ENCODE results near the gene KCNQ4.

The KCNQ4 gene

DNA sequence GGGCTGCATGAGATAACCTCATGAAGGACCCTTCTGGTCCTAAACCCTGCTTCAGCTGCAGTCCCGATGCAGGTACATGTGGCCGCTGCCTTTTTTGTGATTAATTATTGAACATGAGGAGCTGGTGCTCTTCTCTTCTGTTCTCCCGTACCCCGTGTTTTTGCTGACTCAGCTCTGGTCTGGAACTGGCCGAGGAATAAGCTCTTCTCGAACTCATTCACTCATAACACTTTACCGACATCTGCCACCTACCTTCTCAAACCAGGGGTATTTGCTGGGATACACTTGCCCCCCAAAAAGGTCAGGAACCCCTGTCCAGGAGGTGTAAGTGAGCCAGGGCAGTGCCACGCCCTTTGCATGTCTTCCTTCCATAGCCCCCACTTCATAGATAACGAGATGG, 31.8 kb downstream of the KCNQ4 start:
- TF ChIP-seq, protein P1, sequence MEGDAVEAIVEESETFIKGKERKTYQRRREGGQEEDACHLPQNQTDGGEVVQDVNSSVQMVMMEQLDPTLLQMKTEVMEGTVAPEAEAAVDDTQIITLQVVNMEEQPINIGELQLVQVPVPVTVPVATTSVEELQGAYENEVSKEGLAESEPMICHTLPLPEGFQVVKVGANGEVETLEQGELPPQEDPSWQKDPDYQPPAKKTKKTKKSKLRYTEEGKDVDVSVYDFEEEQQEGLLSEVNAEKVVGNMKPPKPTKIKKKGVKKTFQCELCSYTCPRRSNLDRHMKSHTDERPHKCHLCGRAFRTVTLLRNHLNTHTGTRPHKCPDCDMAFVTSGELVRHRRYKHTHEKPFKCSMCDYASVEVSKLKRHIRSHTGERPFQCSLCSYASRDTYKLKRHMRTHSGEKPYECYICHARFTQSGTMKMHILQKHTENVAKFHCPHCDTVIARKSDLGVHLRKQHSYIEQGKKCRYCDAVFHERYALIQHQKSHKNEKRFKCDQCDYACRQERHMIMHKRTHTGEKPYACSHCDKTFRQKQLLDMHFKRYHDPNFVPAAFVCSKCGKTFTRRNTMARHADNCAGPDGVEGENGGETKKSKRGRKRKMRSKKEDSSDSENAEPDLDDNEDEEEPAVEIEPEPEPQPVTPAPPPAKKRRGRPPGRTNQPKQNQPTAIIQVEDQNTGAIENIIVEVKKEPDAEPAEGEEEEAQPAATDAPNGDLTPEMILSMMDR (conservative IDR thresholded peaks at IDR 0.05; ENCODE audit: control insufficient read depth, insufficient read depth, low read depth, low read length): no peak
- DNase-seq (ENCODE audit: low read depth): no peak
- no peak overlapping the region for H3K4me3 ChIP-seq (ENCODE audit: control insufficient read depth, low read depth, low read length)

DNA sequence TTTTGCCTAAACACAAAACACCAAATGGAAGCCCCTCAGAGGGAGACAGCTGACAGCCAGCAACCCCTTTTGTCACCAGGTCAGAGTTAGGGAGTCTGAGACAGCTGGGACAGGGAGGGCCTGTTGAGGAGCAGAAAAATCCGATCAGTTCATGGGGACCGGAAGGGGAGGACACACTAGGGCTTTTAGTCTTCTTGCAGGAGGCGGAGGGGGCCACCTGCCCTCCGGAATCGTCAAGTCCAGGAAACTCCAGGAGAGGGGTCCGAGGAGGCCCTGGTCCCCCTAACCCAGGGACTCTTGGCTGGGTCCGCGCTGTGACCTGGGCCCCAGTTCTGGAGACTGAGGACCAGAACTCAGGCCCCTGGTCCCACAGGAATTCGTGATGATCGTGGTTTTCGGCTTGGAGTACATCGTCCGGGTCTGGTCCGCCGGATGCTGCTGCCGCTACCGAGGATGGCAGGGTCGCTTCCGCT, 34.2 kb downstream of the KCNQ4 start:
- DNase-seq (ENCODE audit: low read depth): no peak
- TF ChIP-seq, protein P1 (conservative IDR thresholded peaks at IDR 0.05; ENCODE audit: control insufficient read depth, insufficient read depth, low read depth, low read length): no peak
- H3K4me3 ChIP-seq (ENCODE audit: control insufficient read depth, low read depth, low read length): no peak overlapping the region

DNA sequence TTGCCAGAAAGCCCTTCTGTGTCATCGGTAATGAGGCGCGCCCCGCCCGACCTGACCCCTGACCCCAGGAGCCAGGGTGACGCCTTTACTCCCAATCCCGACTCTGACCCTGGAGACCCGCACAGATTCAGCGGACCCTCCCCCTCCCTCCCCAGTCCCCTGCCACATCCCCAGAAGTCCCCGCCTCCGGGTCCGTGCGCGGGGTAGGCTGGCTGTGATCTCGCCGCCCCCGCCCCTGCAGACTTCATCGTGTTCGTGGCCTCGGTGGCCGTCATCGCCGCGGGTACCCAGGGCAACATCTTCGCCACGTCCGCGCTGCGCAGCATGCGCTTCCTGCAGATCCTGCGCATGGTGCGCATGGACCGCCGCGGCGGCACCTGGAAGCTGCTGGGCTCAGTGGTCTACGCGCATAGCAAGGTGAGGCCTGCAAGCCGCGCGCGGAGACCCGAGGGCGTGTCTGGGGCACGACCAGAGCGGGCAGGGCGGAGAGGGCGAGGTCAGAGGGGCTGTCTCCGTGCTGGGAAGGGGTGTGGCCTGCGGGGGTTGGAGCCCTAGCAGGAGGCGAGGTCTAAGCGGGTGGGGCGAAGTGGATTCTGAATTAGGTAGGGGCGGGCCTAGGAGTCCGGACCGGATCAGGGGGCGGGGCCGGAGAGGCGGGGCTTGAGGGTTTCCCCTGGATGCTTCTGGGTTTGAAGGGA, 34.8 kb downstream of the KCNQ4 start:
- DNase-seq (ENCODE audit: low read depth): peak; percentile 7
- TF ChIP-seq, protein P1 (conservative IDR thresholded peaks at IDR 0.05; ENCODE audit: control insufficient read depth, insufficient read depth, low read depth, low read length): no peak
- peak overlapping the region; percentile 29 for H3K4me3 ChIP-seq (ENCODE audit: control insufficient read depth, low read depth, low read length)

DNA sequence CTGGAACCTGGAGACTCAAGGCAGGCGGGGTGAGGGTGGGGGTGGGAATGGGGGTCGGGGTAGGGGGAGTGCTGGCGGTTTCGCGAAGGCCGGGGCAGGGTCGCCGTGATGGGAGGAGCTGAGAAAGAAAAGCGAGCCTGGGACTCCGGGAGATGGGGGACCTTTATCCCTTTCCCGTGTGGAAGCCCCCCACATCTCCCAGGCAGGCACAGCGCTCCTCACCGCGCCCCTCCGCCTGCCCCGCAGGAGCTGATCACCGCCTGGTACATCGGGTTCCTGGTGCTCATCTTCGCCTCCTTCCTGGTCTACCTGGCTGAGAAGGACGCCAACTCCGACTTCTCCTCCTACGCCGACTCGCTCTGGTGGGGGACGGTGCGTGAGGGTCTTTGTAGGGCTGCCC, 35.5 kb downstream of the KCNQ4 start:
- TF ChIP-seq, protein P1 (conservative IDR thresholded peaks at IDR 0.05; ENCODE audit: control insufficient read depth, insufficient read depth, low read depth, low read length): no peak
- DNase-seq (ENCODE audit: low read depth): no peak

DNA sequence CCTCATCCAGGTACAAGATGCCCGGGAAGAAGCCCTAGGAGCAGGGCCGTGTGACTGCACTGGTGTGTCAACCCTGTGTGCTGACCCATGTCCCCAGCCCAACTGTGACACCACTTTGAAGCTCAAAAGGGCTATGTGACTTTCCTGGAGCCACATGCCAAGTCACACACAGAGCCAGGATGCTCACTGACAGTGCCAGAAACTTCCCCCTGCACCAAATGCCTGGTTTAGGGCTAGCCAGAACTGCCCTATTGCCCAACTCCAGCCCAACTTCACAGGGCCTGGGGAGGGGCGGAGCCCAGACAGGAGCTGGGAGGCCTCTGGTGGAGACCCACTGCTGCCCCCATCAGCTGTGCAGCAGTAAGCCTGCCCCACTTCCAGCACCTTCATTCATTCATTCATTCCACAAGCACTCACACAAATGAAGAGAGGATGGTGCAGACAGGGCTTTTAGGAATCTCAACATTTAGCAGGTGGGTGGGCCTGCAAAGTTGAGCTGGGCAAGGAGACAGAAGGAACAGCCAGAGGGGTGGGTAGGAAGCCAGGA, 36.7 kb downstream of the KCNQ4 start:
- DNase-seq (ENCODE audit: low read depth): no peak
- H3K4me3 ChIP-seq (ENCODE audit: control insufficient read depth, low read depth, low read length): no peak overlapping the region
- TF ChIP-seq, protein P1 (conservative IDR thresholded peaks at IDR 0.05; ENCODE audit: control insufficient read depth, insufficient read depth, low read depth, low read length): no peak

More for the DNA sequence above, 35.5 kb downstream of the KCNQ4 start:
- no peak overlapping the region for H3K4me3 ChIP-seq (ENCODE audit: control insufficient read depth, low read depth, low read length)

DNA sequence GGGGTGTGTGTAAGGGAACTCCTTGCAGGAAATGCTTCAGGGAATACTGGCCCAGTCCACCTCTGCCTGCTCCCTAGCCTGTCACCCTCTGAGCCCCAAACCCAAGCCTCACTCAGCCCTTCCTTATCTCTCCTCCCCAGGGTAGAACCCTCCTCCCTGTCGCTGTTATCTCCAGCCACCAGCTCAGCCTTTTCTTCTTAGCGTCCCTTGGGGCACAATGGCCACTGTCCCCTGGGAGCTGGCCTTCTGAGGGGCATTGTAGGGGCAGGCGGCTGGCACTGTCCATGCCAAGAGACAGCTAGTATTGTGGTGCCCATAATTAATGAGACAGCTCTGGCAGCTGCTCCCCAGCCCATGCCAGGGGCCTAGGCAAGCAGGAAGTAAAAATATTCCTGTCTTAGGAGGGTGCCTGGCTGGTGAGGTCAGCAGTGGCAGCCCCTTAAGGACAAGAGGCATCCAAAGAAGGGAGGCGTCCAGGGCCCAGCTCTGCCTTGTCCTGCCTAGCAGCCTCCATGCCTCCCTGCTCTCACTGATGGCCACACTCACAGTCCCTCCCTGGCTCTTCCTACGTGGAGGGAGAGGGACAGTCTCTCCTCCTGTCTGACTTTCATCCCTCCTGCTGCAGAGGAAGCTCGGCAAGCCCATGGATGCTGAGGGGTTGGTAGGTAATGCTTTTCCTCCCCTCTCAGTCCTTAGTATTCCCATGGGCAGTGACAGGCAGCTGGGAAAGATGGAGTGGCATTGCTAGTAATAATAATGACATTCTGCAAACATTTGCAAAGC, 37.5 kb downstream of the KCNQ4 start:
- DNase-seq (ENCODE audit: low read depth): no peak
- no peak overlapping the region for H3K4me3 ChIP-seq (ENCODE audit: control insufficient read depth, low read depth, low read length)
- TF ChIP-seq, protein P1 (conservative IDR thresholded peaks at IDR 0.05; ENCODE audit: control insufficient read depth, insufficient read depth, low read depth, low read length): no peak

All from fibroblast of mammary gland (primary cell).